PC-3 (cell line): Measurements from ENCODE around the gene PLA2G4B.

Experiments used
- CTCF ChIP-seq: fragments of 300-600 bp; sonication (generic); conservative IDR thresholded peaks from 2 replicates; pipeline ENCODE4 v1.5.1; 2017; ENCODE audit warnings: antibody characterized with exemption, low read depth, mild to moderate bottlenecking, low read length
- EZH2 ChIP-seq: fragments of 300-600 bp; sonication (generic); IDR thresholded peaks from one replicate; pipeline ENCODE4 v1.6.1; 2017; ENCODE audit warnings: antibody characterized with exemption, mild to moderate bottlenecking, low read length; ENCODE audit not compliant: unreplicated experiment
- EZH2phosphoT487 ChIP-seq: fragments of 300-600 bp; sonication (generic); IDR thresholded peaks from 2 replicates; pipeline ENCODE4 v1.6.1; 2018; ENCODE audit warnings: mild to moderate bottlenecking, antibody characterized with exemption, low read length, borderline replicate concordance

GRCh38 chr15:41790756-41791546 lies 47.7 kb upstream of the PLA2G4B start:
- TF ChIP-seq CTCF (no peak), EZH2phosphoT487 (no peak), EZH2 (no peak)
